Amygdala (tissue), 56 donors: ENCODE results near the gene HRH3.
A peak's percentile ranks its signal among the peaks of the same experiment; 100 is the strongest.

ENCODE experiments used
- DNase-seq, 56 donors: peaks; one replicate each; lab custom pipeline; 2025; lab: John Stamatoyannopoulos, UW

The HRH3 gene

DNA sequence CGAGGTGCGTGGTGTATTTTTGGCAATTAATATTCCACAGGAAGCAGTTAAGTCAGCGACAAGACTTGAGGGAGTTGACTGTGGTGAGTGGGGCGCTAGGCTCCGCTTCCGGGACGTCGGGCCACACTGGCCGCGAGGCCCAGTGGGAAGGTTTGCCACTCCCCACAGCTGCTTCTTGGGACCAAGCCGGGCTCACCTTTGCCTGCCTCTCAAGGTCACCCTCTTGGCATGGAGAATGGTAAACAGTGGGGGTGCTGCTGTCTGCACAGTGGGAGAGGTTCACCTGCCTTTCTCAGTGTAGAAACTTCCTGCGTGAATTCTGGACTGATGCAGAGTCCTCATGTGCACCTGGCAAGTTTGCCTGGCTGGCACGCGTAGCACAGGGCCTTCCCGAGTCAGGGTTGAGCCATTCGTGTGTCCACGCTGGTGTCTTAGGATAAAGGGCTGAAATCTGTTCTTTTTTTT is 24.6 kb upstream of the HRH3 start:
- no peak for DNase-seq

DNA sequence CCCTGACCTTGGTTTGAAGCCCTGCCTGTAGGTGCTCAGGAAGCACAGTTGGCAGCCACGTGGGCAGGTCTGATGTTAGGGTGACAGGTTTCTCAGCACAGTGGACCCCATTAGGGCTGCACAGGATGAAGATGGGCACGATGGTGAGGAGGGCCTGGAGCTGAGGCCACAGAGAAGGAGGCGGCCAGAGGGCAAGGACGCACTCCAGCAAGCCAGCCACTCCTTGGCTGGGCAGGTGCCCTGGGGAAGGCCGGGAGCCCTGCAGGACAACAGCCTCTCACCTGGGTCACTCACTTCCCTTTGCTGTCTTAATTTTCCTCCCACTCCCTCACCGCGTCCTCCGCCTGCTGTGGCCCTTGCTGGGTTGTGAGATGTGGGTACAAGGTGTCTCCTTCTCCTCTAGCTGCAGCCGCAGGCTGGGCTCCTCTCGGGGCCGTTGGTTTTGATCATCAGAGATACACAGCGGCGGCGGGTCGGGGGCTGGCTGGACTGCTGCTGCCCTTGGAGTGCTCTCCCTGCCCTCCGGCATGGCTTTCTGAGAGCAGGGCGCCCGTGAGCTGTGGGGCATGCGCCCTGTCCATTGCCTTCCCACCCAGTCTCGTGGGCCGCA is 23.9 kb upstream of the HRH3 start:
- DNase-seq, result no peak

DNA sequence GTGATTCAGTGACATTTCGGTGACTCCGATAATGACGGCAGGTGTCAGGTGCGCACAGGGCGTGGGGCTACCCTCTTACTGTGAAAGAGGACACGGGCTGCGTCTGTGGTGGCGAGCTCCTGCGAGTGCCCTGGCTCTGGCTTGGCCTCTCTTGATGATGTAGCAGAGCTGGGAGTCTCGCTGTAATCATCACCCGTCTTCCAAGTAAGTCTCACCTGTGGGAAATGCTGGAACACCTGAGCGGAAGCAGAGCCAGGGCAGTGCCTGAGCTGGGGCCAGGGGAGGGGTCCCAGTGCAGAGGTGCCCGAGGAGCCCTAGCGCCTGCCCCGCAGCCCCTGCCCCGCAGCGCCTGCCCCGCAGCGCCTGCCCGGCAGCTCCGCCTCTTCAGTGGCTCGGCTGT is 23.0 kb upstream of the HRH3 start:
- DNase-seq, result no peak

GRCh38 chr20:62242176-62242575 is 22.1 kb upstream of the HRH3 start:
- DNase-seq, result no peak

GRCh38 chr20:62241506-62241905 is 21.4 kb upstream of the HRH3 start:
- DNase-seq, result no peak

- no peak for DNase-seq
Observed at GRCh38 chr20:62240020-62240685, 20.1 kb upstream of the HRH3 start.

GRCh38 chr20:62239278-62239879 is 19.3 kb upstream of the HRH3 start:
- DNase-seq, result no peak

- DNase-seq, result no peak
Observed at GRCh38 chr20:62238569-62239277, 18.6 kb upstream of the HRH3 start.

DNA sequence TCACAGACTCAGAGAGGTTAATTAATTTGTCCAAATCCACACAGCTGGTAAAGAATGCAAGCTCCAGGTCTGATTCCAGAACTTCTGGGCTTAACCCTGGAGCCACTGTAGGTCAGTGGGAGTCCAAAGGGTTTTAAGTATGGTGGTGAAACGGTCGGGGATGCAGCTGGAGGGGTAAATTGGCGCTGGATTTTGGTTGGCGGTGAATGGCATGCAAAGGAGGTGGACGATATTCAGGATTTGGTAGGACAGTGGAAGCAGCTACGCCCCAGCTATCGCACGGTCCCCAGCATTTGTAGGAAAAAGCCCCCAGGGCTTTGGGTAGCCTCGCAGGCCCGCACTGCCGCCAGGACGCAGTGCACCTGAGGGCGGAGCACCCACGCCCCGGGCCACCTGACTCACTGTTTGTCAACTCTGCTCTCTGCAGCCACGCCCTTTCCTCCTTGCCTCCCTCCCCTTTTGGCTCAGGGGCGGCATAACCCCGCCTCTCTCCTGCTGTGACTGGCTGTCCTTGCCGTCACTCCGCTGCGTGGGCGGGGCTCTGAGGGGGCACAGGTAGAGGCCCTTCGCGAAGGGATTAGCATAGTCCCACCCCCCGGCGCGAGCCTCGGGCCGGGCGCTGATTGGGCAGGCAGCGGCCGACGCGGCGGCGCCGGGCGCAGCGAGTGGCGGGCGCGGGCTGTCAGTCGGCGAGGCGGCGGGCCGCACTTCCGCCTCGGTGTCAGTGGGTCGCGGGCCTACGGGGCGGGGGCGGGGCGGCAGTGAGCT is 17.9 kb upstream of the HRH3 start, which contains the start of gene OSBPL2:
Gene OSBPL2 (plus strand): TSS at position 721 of the 768 bp plus-strand sequence. CDS start 17,664 bp downstream, outside the sequence.
- DNase-seq, result peak; percentile 73 to 100 (median 98)

DNA sequence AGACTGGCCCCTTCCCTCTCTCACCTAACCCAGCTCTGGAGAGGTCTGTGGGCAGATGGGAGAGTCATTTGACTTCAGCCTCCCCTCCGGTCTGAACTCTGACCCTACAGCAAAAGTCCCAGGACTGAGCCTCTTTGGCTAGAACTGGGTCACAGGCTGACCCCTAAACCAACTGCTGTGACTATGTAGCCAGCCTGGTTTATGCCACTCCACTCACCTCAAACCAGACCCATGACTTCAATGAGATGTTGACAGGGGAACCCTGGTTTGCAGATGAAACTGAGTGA is 17.4 kb upstream of the HRH3 start:
- no peak for DNase-seq

GRCh38 chr20:62236766-62237513 is 16.9 kb upstream of the HRH3 start:
- DNase-seq, result peak in 20 of 56 donors; percentile 7 to 65 (median 33)

DNA sequence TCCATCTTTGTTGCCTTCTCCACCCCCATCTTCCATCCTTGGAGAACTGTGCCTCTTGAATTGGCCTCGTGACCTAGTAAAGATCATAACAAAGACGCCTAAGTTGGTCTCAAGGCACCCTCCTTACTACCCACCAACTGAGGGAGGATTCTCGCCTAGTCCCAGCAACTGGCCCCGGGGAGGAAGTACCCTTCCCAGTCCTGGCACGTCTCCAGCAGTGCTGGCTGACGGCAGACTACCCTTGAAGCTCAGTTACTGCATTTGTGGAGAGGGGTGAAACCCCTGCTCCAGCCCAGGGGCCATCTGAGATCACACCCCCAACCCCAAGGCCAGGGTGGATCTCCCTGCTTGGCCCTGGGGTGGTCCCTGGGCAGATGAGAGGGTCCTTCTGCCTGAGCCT is 16.1 kb upstream of the HRH3 start:
- no peak for DNase-seq

DNA sequence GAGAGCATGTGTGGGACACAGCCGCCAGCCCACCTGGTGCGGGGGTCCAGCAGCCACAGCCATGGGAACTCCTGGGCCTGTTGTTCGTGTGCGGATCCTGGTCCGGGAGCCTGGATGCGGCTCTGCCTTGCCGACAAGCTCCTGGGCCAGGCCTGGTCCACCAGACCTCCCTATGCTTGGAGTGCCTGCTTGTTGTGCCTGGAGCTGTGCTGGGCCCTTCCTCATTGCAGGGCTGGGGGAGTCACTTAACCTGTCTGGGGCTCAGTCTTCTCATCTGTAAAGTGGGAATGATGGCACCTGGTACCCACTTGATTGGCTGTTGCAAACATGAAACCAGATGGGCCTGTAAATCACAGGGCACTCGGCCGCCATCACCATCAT is 15.7 kb upstream of the HRH3 start:
- no peak for DNase-seq

GRCh38 chr20:62235001-62235776 is 15.1 kb upstream of the HRH3 start:
- DNase-seq, result peak in 1 of 56 donors; percentile 16

DNA sequence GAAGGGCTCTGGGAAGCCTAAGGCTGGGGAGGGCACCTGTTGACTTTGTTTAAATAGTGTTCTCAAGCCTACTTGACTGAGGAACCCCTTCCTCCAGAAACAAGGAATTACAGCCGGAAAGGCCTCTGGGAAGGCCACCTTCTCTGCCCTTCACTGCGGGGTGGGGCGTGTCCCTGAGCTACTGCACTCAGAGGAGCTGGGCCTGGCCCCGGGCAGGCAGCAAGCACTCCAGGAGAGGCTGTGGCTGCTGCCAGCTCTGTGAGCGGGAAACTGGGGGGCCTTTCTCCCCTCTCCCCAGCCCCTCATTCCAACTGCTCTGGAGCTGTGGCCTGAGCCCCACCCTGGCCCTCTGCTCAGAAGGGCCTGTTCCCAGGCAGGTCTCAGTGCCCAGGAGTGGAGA is 14.3 kb upstream of the HRH3 start:
- DNase-seq, result no peak

DNA sequence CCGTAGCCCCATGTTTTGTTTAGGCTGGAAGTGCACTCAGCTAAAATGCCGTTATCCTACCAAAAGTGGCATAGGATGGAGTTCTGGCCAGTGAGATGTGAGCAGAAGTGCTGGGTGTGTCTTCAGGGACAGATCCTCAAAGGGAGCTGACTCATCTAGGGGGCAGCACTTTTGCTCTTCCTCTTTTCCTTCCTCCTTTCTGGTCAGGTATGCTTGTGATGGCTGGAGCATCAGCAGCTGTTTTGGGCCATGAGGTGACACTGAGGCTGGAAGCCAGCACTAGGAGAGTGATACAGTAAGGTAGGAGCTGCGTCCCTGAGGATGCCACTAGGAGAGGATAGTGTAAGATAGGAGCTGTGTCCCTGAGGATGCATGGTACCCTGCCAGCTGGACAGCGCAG is 13.6 kb upstream of the HRH3 start:
- DNase-seq, result no peak

GRCh38 chr20:62232770-62233645 is 12.9 kb upstream of the HRH3 start:
- DNase-seq, result peak in 2 of 56 donors; percentile 15 to 39

DNA sequence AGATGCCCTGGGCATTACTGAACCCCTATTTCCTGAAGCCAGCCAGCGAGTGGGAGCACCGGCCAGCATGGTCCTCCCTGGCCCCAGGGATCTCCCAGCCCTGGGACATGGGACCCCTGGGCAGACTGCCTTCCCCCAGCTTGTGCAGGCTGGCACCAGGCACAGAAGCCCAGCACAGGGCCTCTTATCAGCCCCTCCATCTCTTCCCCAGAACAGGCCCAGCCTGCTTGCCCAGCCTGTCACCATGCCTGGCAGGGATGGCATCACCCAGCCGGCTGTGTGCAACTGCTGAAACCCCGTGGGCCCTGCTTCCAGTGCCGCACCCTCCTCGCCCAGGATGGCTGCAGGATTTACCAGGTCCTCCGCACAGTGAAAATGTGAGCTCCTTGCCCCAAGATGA is 12.1 kb upstream of the HRH3 start:
- no peak for DNase-seq
